GM23248 (cell line): ENCODE data around the gene HIPK3.

Experiments
- EZH2 ChIP-seq: fragments of 200-600 bp; sonication (generic); IDR thresholded peaks from 2 replicates; pipeline ENCODE4 v1.6.1; 2018; ENCODE audit warnings: antibody characterized with exemption, mild to moderate bottlenecking; ENCODE audit not compliant: insufficient read depth, poor library complexity, severe bottlenecking
- EZH2phosphoT487 ChIP-seq: fragments of 200-600 bp; sonication (generic); IDR thresholded peaks from 2 replicates; pipeline ENCODE4 v1.6.1; 2018; ENCODE audit warnings: antibody characterized with exemption, moderate library complexity, mild to moderate bottlenecking, low read depth; ENCODE audit not compliant: insufficient read depth

DNA sequence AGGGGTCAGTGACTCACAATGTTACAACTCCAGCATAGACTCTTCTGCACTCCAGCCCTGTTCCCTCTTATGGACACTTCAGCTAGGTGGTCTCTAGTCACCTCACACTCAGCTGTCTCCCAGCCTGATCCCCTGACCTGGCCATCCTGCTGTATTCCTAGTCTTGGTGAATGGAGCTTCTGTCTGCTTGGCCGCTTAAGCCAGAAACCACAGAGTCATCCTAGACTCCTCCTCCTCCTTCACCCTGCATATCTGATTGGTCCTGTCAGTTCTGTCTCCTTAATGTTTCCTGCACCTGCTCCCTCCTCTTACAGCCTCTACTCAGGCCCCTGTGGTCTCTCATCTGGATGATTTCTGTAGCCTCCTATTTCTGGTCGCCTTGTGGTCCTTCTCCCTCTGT, 144.9 kb downstream of the HIPK3 start:
- TF ChIP-seq EZH2phosphoT487 (no peak), EZH2 (no peak)
